Measurements from ENCODE around the gene MRPL50. TPM values are rescaled to one million over a fixed set of nuclear protein-coding genes. Genes with fewer than 3 reads are reported as not detected.
A peak's percentile ranks its signal among the peaks of the same experiment; 100 is the strongest.

MRPL50 gene
- total and polyA plus RNA-seq, 2 experiments from 2014 or later = 11.5 to 19.3 TPM

DNA sequence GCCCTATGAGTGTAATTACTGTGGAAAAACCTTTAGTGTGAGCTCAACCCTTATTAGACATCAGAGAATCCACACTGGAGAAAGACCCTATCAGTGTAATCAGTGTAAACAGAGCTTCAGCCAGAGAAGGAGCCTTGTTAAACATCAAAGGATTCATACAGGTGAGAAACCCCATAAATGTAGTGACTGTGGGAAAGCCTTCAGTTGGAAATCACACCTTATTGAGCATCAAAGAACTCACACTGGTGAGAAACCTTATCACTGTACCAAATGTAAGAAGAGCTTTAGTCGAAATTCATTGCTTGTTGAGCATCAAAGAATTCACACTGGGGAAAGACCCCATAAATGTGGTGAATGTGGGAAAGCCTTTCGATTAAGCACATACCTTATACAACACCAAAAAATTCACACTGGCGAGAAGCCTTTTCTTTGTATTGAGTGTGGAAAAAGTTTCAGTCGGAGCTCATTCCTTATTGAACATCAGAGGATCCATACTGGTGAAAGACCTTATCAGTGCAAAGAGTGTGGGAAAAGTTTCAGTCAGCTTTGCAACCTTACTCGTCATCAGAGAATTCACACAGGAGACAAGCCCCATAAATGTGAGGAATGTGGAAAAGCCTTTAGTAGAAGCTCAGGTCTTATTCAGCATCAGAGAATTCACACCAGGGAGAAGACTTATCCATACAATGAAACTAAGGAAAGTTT is 10.1 kb upstream of the MRPL50 start:
- peaks cover 70% of the 10 kb centered on the region for H3K36me3 ChIP-seq (ENCODE audit: low read depth)
- H3K9me3 ChIP-seq (ENCODE audit: low read depth) = peaks cover 20% of the 10 kb centered on the region
- TF ChIP-seq EZH2 (IDR thresholded peaks at IDR 0.05; ENCODE audit: insufficient read depth, poor library complexity, severe bottlenecking) (no peak), EZH2phosphoT487 (IDR thresholded peaks at IDR 0.05; ENCODE audit: insufficient read depth, low read depth) (no peak)

GRCh38 chr9:101403516-101404285 is 5.3 kb upstream of the MRPL50 start:
- Histone ChIP-seq H2AFZ (no peak overlapping the region), H3K9me2 (ENCODE audit: insufficient read depth) (no peaks in the 10 kb centered on the region), H4K20me1 (ENCODE audit: insufficient read depth) (no peaks in the 10 kb centered on the region), H3K36me3 (ENCODE audit: low read depth) (peaks cover 80% of the 10 kb centered on the region), H3K79me2 (ENCODE audit: insufficient read depth) (peaks cover 66% of the 10 kb centered on the region), H3K9ac (no peak overlapping the region), H3K27ac (no peak overlapping the region), H3K9me3 (ENCODE audit: low read depth) (peaks cover 9% of the 10 kb centered on the region), H3K4me1 (ENCODE audit: insufficient read depth) (peaks cover 13% of the 10 kb centered on the region), H3F3A (ENCODE audit: insufficient read depth) (no peaks in the 10 kb centered on the region), H3K4me2 (ENCODE audit: unreplicated experiment) (no peak overlapping the region), H3K4me3 (no peak overlapping the region), H3K27me3 (replicated peaks; ENCODE audit: insufficient read depth) (no peaks in the 10 kb centered on the region)
- no peak for DNase-seq
- in situ Hi-C loops (cut with MboI) = no loop called here
- no peak for TF ChIP-seq EZH2phosphoT487 (IDR thresholded peaks at IDR 0.05; ENCODE audit: insufficient read depth, low read depth)
- TF ChIP-seq EZH2 (IDR thresholded peaks at IDR 0.05; ENCODE audit: insufficient read depth, poor library complexity, severe bottlenecking) = no peak
- 96 to 99% methylated on average over 9 of the region's 9 CpGs for WGBS, 2 experiments (ENCODE audit: low coverage in 1 of 2, low lambda C conversion rate in 2 of 2, missing lambda C conversion rate in 2 of 2)

More for the DNA sequence above, 10.1 kb upstream of the MRPL50 start:
- Histone ChIP-seq H3K9ac (no peak overlapping the region), H4K20me1 (ENCODE audit: insufficient read depth) (no peaks in the 10 kb centered on the region), H3K4me3 (no peak overlapping the region), H3K27ac (no peak overlapping the region), H3F3A (ENCODE audit: insufficient read depth) (no peaks in the 10 kb centered on the region; the same call in 1 of the 2 replicates), H3K4me1 (ENCODE audit: insufficient read depth) (no peaks in the 10 kb centered on the region), H2AFZ (no peak overlapping the region), H3K9me2 (ENCODE audit: insufficient read depth) (no peaks in the 10 kb centered on the region), H3K79me2 (ENCODE audit: insufficient read depth) (peaks cover 18% of the 10 kb centered on the region), H3K27me3 (replicated peaks; ENCODE audit: insufficient read depth) (no peaks in the 10 kb centered on the region), H3K4me2 (ENCODE audit: unreplicated experiment) (no peak overlapping the region)
- in situ Hi-C loops (cut with MboI) = no loop called here
- no peak for DNase-seq
- 98 to 100% methylated on average over 5 of the region's 5 CpGs for WGBS, 2 experiments (ENCODE audit: low coverage in 1 of 2, low lambda C conversion rate in 2 of 2, missing lambda C conversion rate in 2 of 2)

GRCh38 chr9:101400120-101400519 is 1.7 kb upstream of the MRPL50 start:
- 44 to 48% methylated on average over 5 of the region's 5 CpGs for WGBS, 2 experiments (ENCODE audit: low coverage in 1 of 2, low lambda C conversion rate in 2 of 2, missing lambda C conversion rate in 2 of 2)
- Histone ChIP-seq H3K9ac (peak overlapping the region; percentile 93), H4K20me1 (ENCODE audit: insufficient read depth) (no peaks in the 10 kb centered on the region), H3K4me3 (peak overlapping the region; percentile 96), H3K9me3 (ENCODE audit: low read depth) (no peaks in the 10 kb centered on the region), H3K79me2 (ENCODE audit: insufficient read depth) (peaks cover 96% of the 10 kb centered on the region), H3K4me2 (ENCODE audit: unreplicated experiment) (peak overlapping the region; percentile 97), H2AFZ (no peak overlapping the region), H3K36me3 (ENCODE audit: low read depth) (peaks cover 56% of the 10 kb centered on the region), H3K9me2 (ENCODE audit: insufficient read depth) (no peaks in the 10 kb centered on the region), H3F3A (ENCODE audit: insufficient read depth) (no peaks in the 10 kb centered on the region), H3K27me3 (replicated peaks; ENCODE audit: insufficient read depth) (no peaks in the 10 kb centered on the region), H3K4me1 (ENCODE audit: insufficient read depth) (peaks cover 13% of the 10 kb centered on the region), H3K27ac (no peak overlapping the region)
- peak; percentile 16 for DNase-seq
- TF ChIP-seq EZH2 (IDR thresholded peaks at IDR 0.05; ENCODE audit: insufficient read depth, poor library complexity, severe bottlenecking) = no peak
- TF ChIP-seq EZH2phosphoT487 (IDR thresholded peaks at IDR 0.05; ENCODE audit: insufficient read depth, low read depth) = no peak
- in situ Hi-C loops (cut with MboI) = no loop called here

- peak overlapping the region; percentile 97 for H3K4me2 ChIP-seq (ENCODE audit: unreplicated experiment)
- TF ChIP-seq EZH2 (IDR thresholded peaks at IDR 0.05; ENCODE audit: insufficient read depth, poor library complexity, severe bottlenecking) = no peak
- TF ChIP-seq EZH2phosphoT487 (IDR thresholded peaks at IDR 0.05; ENCODE audit: insufficient read depth, low read depth) = no peak
- no peaks in the 10 kb centered on the region for H4K20me1 ChIP-seq (ENCODE audit: insufficient read depth)
- in situ Hi-C loops (cut with MboI) = no loop called here
- no peak for DNase-seq
- H3K9me2 ChIP-seq (ENCODE audit: insufficient read depth) = no peaks in the 10 kb centered on the region
- peak overlapping the region; percentile 84; the same call in 1 of the 2 replicates for H2AFZ ChIP-seq
- peak overlapping the region; percentile 93 for H3K9ac ChIP-seq
- H3K27ac ChIP-seq = no peak overlapping the region
- 2 to 4% methylated on average over 2 of the region's 2 CpGs for WGBS, 2 experiments (ENCODE audit: low coverage in 1 of 2, low lambda C conversion rate in 2 of 2, missing lambda C conversion rate in 2 of 2)
- H3K9me3 ChIP-seq (ENCODE audit: low read depth) = no peaks in the 10 kb centered on the region
- H3K4me1 ChIP-seq (ENCODE audit: insufficient read depth) = peaks cover 13% of the 10 kb centered on the region
- peaks cover 52% of the 10 kb centered on the region for H3K36me3 ChIP-seq (ENCODE audit: low read depth)
- H3K79me2 ChIP-seq (ENCODE audit: insufficient read depth) = peaks cover 96% of the 10 kb centered on the region
- no peaks in the 10 kb centered on the region for H3F3A ChIP-seq (ENCODE audit: insufficient read depth)
- peak overlapping the region; percentile 96 for H3K4me3 ChIP-seq
- H3K27me3 ChIP-seq (replicated peaks; ENCODE audit: insufficient read depth) = no peaks in the 10 kb centered on the region
These were observed 1.2 kb upstream of the MRPL50 start for GRCh38 chr9:101399643-101399970.

All from GM23248 (cell line).